NCI-H748 treated with DMSO at 0.1 percent for 48 hours (cell line): ENCODE measurements around the gene EMD.
"Not testable (repeated sequence)": the region's sequence is repeated elsewhere in the genome, so short reads cannot be mapped to it uniquely, and the experiment has no call there.

Source experiments
- DNase-seq: peaks from one replicate; lab custom pipeline; 2025; lab: John Stamatoyannopoulos, UW

The EMD gene

DNA sequence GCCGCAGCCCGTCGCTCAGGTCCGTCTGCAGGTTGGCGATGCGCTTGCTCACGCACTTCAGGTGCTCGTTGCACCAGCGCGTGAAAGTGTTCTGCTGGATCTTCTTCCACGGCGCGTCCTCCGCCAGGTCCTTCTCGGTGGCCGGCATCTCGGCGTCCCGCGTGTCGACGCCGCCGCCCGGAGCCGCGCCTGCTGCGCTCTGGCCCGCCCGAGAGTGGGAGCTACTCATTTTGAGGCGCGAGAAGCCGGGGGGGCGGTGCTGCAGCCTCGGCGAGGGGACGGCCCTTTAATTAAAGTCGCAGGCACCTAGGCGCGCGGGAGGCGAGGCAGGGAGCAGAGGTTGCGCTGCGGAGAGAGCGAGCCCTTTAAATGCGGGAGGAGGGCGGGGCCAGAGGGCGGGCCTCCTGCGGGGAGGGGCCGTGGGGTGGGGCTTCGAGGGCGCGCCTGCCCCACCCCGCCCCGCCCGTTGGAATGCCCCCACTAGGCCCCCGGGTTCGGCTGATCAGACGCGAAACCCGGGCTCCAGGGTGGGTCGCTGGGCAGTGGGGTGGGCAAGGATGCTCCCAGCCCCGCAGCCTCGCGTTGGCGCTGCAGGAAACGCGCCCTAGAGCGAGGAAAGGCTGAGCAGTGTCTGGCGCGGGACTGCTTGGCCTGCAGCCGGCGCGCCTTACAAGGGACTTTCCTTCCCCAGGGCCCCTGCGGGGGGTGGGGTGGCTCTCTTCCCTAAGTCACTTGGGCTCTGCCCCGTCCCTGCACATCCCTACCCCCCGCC, 7.9 kb upstream of the EMD start:
- peak; percentile 78 for DNase-seq

DNA sequence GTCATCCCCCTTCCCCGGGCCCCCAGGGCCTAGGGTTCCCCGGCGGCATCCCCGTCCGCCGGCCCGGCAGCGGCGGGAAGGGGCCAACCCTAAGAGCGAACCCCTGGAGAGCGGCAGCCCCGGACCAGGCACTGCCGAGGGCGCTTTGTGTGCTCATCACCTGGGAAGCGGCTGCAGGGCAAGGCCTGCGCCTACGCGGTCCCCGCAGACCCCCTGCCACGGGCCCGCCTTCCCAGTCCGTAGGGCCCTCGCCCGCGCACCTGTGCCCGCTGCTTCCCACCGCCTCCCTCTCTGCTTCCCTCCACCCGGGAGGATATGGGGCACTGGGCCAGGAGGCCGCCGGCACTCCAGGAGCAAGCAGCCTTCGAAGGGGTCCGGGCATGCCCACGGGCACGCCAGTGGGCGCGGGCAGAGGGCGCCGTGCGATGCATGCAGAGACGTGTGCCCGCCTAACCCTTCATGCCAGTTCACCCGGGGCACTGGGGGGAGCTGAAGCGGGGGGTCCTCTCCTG, 7.2 kb upstream of the EMD start:
- DNase-seq = no peak

DNA sequence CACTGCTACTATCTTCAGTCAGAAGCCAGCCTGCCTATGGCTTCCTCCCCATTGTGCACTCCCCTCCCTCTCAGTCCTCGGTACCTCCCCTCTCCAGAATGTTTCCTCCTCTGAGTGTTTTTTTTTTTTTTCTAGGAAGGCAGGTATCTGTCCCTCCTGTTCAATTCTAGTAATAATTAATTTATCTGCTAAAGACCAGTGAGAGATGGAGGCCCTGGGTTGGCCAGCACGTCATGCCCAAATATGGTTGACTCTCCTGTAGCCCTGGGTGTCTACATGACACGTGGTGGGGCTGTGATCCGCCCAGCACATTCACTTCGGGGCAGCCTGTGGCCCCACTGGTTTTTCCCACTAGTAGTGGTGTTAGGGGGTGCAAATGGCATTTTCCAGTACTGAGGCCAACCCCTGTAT, 6.5 kb upstream of the EMD start:
- DNase-seq = no peak

DNA sequence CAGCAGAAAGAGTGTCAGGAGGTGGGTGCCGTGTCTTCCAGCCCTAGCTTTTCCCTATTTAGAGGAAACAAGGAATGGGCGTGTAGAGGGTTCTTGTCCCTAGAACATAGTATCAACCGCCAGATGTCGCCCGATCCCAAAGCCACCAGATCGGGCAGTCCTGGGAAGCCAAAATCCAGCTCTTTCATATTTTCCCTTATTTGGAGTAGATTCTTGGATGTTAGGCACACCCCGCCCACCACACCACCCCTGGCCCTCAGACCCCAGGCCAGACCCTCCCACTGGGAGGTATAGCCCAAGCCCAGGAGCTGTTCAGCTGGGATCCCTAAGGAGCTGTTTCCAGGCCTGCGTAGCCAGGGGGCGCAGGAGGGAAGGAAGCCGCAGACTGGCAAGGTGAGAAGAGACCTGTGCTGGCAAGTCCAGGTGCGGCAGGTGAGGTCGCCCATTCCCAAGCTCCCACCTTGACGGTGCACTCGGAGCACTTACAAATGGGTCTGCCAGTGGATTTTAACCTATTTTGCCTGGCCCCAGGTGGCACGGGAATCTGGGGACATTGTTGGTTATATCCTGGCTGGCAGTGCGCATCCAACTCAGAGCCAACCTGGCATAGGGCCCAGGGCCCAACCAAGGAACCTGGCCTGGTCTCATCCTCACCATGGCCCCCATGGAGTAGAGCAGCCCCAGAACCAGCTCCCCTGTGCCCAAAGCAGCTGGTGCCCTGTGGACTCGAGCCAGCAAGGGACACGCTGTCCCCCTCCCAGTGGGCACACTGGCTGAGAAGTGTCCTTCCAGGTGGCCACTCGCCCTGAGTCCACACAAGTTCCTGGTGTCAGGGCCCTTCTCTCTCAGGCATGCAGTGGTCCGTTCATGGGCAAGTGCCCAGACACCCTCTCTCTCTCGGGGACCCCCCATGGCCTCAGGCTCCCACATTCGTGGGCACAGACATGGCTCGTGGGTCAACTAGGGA, 5.5 kb upstream of the EMD start:
- peak; percentile 70 for DNase-seq

DNA sequence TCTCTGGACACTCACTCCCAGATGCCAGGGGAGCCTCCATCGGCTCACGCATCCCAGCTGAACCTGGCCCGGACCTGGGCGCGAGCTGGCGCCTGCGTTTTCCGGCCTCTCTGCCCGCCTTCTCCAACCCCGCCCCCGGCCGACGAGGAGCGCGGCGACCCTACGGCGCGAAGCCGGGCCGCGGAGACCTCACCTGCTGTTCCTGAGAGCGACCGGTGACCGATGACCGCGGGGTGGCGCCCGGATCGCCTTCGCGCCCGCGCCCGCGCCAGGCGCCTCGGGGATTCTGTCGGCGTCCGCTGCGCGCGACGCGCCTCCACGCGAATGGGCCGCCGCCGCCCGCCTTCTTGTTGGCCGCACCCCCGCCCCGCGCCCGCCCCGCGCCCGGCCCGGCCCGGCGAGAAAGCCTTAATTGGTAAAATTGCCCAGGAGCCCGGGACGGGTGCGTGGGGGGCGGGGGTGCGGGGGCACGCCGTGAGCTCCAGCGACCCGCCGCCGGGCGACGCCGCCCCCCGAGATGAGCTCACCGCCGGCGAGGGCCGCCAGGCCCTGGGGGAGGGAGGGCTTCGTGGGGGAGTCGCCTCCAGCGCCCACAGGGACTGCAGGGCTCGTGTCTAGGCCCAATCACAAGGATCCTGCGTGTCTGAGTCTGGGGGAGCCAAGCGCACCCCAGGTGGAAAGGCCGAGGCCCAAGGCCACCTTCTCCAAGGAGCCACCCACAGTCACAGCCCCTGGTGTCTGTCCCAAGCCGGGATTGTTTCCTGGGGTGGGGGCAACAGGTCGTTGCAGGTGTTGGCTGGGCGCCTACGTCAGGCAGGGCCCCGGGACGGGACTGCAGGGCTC, 4.6 kb upstream of the EMD start, which contains the start of gene FLNA:
FLNA (minus strand) TSS at position 322 of the 843 bp plus-strand sequence. CDS start 3,389 bp downstream, outside the sequence.
- no peak for DNase-seq

DNA sequence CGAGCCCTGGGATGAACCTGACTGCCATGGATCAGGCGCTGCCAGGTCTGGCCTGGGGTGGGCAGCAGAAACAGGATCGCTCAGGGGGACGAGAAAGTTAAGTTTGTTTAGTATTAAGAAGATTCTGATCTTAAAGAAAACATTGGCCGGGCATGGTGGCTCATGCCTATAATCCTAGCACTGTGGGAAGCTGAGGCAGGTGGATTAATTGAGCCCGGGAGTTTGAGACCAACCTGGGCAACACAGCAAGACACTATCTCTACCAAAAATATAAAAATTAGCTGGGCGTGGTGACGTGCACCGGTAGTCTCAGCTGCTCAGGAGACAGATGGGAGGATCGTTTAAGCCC, 4.0 kb upstream of the EMD start:
- DNase-seq = no peak

DNA sequence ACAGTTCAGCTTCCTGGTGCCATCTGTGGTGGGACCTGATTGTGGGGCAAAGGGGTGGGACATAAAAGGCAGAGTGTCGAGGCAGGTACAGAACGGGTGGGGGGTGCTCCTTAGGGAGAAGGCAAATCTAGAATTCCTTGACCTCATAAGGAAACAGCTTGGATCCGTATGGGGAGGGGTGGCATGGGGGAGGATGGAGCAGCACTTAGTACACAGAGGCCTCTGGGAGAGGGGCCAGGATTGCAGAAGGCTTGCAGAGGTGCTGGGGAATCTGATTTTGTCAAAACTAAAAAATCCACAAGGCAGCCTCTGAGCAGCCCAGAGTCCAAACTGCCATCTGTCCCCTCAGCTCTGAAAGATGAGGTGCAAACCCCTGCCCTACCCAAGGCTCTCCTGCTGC, 2.3 kb upstream of the EMD start:
- DNase-seq = no peak

DNA sequence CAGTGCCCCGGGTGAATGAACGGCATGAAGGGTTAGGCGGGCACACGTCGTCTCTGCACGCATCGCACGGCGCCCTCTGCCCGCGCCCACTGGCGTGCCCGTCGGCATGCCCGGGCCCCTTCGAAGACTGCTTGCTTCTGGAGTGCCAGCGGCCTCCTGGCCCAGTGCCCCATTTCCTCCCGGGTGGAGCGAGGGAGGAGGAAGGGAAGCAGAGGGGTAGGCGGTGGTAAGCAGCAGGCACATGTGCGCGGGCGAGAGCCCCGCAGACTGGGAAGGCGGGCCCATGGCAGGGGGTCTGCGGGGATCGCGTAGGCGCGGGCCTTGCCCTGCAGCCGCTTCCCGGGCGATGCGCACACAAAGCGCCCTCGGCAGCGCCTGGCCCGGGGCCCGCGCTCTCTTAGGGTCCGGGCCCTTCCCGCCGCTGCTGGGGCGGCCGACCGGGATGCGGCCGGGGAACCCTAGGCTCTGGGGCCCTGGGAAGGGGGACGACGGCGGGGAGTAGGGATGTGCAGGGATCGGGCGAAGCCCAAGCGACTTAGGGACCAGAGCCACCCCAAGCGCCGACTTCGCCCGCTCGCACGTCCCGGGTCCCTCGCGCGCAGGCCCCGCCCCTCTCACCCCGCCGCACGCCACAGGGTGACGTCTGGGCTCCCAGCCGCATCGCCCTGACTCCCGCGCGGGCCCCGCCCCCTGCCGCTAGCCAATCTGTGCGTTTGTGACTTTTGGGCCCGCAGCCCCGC, 866 bp upstream of the EMD start:
- no peak for DNase-seq

DNA sequence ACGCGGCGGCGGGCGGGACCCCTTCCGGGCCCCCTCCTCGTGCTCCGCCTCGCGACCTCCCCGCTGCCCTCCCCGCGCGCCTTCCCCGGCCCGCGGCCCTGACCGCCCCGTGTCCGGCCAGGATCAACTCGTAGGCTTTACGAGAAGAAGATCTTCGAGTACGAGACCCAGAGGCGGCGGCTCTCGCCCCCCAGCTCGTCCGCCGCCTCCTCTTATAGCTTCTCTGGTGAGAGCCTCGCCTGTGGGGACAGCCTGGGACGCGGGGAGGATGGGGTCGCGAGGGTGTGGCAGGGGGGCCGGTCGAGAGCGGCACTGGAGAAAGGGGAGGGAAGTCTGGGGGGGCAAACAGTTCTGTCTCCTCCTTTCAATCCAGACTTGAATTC, 465 bp downstream of the EMD start:
- no peak for DNase-seq

DNA sequence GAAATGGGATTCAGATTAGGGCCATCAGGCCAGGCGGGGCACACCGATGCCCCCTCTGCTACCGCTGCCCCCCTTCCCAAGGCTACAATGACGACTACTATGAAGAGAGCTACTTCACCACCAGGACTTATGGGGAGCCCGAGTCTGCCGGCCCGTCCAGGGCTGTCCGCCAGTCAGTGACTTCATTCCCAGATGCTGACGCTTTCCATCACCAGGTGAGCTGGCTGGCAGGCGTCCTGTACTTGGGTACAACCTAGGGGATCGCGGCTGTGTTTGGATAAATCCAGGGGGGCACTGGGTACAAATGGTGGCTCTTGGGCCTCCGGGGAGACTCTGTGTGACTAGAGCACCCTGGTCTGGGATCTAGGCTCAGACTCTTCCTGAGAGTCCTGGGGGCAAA, 1.1 kb downstream of the EMD start:
- DNase-seq = no peak

DNA sequence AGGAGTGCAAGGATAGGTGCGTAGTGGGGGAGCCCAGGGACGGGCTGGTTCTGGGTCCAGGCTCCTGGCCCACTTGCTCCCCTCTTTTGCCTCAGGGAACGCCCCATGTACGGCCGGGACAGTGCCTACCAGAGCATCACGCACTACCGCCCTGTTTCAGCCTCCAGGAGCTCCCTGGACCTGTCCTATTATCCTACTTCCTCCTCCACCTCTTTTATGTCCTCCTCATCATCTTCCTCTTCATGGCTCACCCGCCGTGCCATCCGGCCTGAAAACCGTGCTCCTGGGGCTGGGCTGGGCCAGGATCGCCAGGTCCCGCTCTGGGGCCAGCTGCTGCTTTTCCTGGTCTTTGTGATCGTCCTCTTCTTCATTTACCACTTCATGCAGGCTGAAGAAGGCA, 1.7 kb downstream of the EMD start:
- DNase-seq = no peak

DNA sequence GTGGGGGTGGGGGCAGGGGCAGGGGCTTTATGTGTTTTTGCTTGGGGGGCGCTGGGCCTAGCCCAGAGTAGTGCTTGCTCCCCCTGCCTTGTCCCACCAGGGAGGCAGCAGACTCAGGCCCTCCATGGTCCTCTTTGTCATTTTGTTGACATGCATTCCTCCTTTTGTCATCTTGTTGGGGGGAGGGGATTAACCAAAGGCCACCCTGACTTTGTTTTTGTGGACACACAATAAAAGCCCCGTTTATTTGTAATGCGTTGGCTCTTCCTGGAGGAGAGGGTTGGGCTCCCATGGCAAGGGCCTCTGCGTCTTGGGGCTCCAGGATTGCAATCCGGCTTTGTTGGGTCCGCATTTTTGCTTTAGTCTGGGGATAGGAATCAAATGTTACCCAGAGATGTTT, 2.2 kb downstream of the EMD start:
- no peak for DNase-seq

DNA sequence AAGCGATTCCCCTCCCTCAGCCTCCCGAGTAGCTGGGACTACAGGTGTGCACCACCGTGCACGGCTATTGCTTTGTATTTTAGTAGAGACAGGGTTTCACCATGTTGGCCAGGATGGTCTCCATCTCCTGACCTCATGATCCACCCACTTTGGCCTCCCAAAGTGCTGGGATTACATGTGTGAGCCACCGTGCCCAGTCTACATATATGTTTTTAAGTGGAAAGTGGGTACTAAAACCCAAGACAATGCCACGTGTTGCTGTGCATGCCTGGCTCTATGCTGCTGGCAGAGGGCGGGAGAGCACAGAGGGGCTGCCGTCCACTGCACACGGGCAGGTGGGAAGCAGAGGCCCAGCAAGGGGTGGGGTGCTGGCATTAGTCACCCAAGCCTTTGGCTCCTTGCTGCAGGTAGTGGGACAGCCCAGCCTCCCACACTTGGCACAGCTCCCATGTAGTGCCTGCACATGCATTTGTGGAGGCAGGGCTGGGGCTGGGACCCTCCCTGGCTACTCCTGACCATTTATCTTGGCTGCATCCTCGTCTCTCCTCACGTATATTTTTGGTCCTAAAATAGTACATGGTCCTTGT, 3.5 kb downstream of the EMD start:
- no peak for DNase-seq

DNA sequence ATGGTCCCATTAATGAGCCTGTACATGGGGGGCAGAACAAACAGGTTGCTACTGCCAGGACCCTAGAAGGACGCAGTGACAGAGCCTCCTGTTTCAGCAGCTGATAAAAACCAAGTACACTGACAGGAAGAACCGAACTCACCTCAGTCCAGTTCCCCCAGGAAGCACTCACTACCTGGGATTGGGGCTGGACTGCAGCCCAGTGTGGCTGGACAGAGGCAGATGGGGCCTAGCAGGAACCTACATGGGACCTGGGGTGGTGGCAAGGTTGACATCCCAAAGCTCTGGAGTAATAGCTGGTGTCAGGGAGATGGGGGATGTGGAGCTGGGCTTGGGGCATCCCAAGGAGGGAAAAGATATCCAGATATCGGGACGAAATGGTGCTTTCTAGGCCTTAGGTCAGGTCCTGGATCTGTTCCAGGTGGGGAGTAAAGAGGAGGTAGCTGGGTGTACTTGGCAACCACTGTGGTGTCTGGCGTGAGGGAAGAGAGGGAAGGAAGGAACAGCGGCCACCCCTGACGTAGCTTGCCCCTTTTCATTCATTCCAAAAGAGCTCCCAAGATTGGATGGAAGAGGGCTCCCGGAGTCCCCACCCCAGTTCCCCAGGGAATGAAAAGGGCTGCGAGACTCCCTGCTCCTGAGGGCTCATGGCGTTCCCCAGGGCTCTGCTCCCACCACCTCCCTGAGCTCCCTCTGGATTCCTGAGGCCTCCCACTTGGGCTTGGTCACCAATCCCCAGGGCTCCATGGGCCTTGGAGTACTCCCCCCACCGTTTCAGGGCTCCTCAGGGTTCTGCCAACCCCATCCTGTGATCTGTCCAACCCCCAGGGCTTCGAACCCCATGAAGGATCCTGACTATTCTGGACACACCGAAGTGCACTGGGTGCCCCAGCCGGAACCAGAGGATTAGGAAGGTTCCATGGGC, 4.5 kb downstream of the EMD start:
- DNase-seq = no peak

DNA sequence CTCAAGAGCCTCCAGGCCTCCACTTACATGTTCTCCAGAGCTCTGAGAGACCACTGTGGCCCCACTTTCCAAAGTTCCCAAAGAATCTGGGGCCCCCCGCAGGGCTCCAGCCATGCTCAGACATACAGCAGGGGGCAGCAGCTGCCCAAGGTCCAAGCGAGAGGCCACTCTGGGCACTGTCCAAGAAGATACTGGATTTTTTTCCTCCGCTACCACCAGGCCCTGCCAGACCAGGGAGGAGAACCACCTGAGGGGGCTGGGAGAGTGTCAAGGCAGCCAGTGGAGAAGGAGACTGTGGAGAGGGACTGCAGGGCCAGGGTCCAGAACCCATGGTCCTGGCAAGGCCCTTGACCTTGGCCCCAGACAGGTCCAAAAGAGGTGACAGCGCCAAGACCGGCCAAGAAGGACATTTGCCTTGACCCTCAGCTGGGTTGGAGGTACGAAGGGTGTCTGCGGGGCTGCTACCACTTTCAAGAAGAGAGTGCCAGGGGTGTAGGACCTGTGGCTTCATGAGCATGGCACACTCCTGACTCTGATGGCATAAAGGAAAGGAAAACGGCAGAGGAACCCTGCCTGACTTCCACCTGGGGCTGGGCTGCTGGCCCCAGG, 5.3 kb downstream of the EMD start:
- DNase-seq = no peak

DNA sequence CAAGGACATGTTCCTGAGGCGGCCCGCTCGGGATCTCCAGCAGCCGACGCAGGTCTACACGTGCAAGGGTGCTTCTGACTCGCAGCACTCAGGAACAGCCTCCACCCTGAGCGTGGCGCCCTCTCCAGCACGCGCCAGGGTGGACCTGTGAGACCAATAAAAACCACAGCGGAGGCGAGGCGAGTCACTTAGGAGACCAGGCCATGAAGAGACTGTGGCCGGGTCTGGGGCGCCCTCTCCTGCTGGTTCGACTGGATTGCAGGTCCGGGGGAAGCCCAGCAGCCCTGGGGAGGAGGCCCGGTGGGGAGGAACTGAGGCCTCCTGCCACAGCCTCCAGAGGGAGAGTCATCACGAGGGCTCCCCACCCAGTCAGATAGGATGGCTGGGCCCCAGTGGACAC, 9.0 kb downstream of the EMD start:
- DNase-seq = not testable (repeated sequence)

DNA sequence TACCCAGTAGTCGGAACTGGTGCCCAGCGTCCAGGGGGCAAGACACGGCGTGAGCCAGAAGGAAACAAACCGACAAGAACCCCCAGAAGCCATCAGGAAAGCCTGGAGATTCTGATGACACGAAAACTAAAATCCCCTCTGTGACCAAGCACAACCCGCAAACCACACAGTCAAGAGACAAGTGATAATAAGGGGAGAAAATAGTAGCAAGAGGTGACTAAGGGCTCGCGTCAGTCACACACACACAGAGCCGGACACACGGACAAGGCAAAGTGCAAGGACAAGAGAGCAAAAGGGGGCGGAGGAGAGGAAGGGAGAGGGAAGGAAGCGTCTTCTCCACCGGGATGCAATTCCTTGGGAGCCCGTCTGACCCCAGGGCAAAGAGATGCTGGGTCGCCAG, 9.6 kb downstream of the EMD start:
- not testable (repeated sequence) for DNase-seq

DNA sequence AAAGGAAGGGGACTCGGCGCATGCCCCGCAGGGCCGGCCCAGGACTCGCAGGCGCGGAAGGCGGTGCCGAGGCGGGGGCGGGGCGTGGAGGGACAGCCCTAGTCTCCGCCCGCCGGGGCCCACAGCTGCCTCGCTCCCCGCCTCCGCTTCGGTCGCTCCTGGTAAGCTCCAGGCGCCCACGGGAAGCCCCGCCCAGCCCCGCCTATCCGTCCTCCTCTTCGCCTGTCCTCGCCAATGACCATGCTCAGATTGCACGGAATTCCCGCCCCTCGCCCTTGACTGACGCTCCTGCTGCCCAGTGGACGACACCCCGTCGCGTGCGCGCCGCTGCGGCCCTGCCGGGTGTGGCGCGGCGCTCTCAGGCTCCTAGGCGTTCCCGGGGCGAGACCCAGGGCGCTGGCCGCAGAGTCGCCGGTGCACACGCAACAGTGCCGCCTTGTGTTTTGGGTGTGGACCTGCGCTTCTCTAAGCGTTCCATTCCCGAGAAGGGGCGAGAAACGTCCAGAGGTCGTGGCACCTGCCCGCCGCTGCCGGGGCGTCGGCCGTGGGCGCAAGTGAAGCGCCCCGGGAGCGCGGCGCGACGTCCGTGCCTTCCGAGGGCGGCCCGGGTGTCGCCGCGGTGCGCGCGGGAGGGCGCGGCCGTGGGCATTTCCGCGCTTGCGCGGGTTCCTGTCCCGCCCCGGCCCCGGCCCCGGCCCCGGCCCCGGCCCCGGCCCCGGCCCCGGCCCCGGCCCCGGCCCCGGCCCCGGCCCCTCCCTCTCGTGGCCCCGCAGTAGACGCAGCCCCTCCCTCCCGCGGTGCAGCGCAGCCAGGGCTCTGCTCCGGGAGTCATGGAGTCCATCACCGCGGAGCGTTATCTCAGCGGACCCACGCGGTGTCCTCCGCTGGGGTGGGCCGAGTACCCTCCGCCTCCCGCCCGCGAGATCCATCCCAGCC, 11.0 kb downstream of the EMD start:
- not testable (repeated sequence) for DNase-seq
